Measurements from ENCODE around the gene PPME1.
A peak's percentile ranks its signal among the peaks of the same experiment; 100 is the strongest.

The PPME1 gene

DNA sequence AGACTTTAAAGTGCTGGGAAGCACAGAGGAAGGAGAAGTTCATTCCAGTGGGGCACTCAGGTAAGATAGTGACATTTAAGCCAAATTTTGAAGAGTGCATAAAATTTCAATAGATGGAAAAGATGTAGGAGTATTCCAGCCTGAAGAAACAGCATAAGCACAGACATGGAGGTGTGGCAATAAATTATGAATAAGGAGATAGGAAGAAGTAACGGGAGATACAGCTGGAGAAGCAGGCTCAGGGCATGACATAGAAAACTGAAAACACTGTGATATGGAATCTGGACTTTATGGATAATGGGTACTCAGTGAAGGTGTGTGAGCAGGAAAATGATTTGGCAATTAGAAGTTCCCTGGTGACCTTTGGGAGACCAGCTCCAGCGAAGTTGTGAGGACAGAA is 107.0 kb downstream of the PPME1 start:
- no peak overlapping the region for H3K4me3 ChIP-seq (ENCODE audit: low read length)
- DNase-seq (ENCODE audit: low read depth): no peak
- TF ChIP-seq, protein P1, sequence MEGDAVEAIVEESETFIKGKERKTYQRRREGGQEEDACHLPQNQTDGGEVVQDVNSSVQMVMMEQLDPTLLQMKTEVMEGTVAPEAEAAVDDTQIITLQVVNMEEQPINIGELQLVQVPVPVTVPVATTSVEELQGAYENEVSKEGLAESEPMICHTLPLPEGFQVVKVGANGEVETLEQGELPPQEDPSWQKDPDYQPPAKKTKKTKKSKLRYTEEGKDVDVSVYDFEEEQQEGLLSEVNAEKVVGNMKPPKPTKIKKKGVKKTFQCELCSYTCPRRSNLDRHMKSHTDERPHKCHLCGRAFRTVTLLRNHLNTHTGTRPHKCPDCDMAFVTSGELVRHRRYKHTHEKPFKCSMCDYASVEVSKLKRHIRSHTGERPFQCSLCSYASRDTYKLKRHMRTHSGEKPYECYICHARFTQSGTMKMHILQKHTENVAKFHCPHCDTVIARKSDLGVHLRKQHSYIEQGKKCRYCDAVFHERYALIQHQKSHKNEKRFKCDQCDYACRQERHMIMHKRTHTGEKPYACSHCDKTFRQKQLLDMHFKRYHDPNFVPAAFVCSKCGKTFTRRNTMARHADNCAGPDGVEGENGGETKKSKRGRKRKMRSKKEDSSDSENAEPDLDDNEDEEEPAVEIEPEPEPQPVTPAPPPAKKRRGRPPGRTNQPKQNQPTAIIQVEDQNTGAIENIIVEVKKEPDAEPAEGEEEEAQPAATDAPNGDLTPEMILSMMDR (conservative IDR thresholded peaks at IDR 0.05; ENCODE audit: low read depth, low read length): no peak

GRCh38 chr11:74278721-74279161 is 107.7 kb downstream of the PPME1 start:
- peak; percentile 96 for DNase-seq (ENCODE audit: low read depth)
- TF ChIP-seq, protein P1 (conservative IDR thresholded peaks at IDR 0.05; ENCODE audit: low read depth, low read length): no peak

GRCh38 chr11:74279256-74279655 is 108.2 kb downstream of the PPME1 start:
- no peak overlapping the region for H3K4me3 ChIP-seq (ENCODE audit: low read length)
- DNase-seq (ENCODE audit: low read depth): no peak
- TF ChIP-seq, protein P1 (conservative IDR thresholded peaks at IDR 0.05; ENCODE audit: low read depth, low read length): no peak

More at GRCh38 chr11:74278721-74279161, 107.7 kb downstream of the PPME1 start:
- H3K4me3 ChIP-seq (ENCODE audit: low read length): no peak overlapping the region

DNA sequence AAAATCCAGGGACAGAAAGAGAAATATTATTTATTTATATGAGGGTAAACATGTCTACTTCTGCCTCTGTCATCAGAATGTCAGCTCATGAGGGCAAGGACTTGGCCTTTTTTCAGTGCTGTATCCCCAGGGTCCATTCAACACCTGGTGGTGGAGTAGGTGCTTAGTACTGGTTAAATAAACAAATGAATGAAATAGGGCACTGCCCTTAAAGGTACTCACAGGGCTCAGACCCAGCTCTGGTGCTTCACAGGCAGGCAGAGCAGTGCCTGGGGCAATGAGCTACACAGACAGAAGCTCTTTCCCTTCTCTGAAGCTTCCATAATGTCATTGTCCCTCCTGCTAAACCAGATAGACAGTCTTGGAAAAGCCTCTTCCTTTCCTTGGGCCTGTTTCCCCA is 109.4 kb downstream of the PPME1 start:
- DNase-seq (ENCODE audit: low read depth): no peak
- H3K4me3 ChIP-seq (ENCODE audit: low read length): no peak overlapping the region
- TF ChIP-seq, protein P1 (conservative IDR thresholded peaks at IDR 0.05; ENCODE audit: low read depth, low read length): no peak

GRCh38 chr11:74282421-74282820 is 111.3 kb downstream of the PPME1 start:
- H3K4me3 ChIP-seq (ENCODE audit: low read length): no peak overlapping the region
- TF ChIP-seq, protein P1 (conservative IDR thresholded peaks at IDR 0.05; ENCODE audit: low read depth, low read length): no peak
- no peak for DNase-seq (ENCODE audit: low read depth)

- no peak for DNase-seq (ENCODE audit: low read depth)
- TF ChIP-seq, protein P1 (conservative IDR thresholded peaks at IDR 0.05; ENCODE audit: low read depth, low read length): no peak
- no peak overlapping the region for H3K4me3 ChIP-seq (ENCODE audit: low read length)
Observed at GRCh38 chr11:74282914-74283371, 111.9 kb downstream of the PPME1 start.

GRCh38 chr11:74283580-74284180 is 112.6 kb downstream of the PPME1 start:
- TF ChIP-seq, protein P1 (conservative IDR thresholded peaks at IDR 0.05; ENCODE audit: low read depth, low read length): no peak
- no peak for DNase-seq (ENCODE audit: low read depth)
- H3K4me3 ChIP-seq (ENCODE audit: low read length): no peak overlapping the region

Measured in retinal pigment epithelial cell (primary cell).